Limb (tissue), 2 donors: ENCODE results near the gene INTU.

Experiments
- DNase-seq, 2 donors: peaks; one replicate each; pipeline ENCODE4 v3.0.0-alpha.2; 2016; ENCODE audit errors: extremely low spot score in 2 of 2

The INTU gene

GRCh38 chr4:127741247-127741646 lies 108.5 kb downstream of the INTU start:
- no peak for DNase-seq

- no peak for DNase-seq
Observed at GRCh38 chr4:127747883-127748282, 115.1 kb downstream of the INTU start.

- DNase-seq, result no peak
Observed at GRCh38 chr4:127748957-127749356, 116.2 kb downstream of the INTU start.

- DNase-seq, result no peak
Observed at GRCh38 chr4:127756906-127757305, 124.1 kb downstream of the INTU start.

- no peak for DNase-seq
Observed at GRCh38 chr4:127759228-127759820, 126.6 kb downstream of the INTU start.

GRCh38 chr4:127759893-127760292 lies 127.1 kb downstream of the INTU start:
- DNase-seq, result no peak

- no peak for DNase-seq
Observed at GRCh38 chr4:127771535-127772275, 138.9 kb downstream of the INTU start.

GRCh38 chr4:127772769-127773671 lies 140.3 kb downstream of the INTU start:
- no peak for DNase-seq

GRCh38 chr4:127775843-127776242 lies 143.1 kb downstream of the INTU start:
- DNase-seq, result no peak
